Measurements from ENCODE around the gene ABCB6.

ABCB6 gene

DNA sequence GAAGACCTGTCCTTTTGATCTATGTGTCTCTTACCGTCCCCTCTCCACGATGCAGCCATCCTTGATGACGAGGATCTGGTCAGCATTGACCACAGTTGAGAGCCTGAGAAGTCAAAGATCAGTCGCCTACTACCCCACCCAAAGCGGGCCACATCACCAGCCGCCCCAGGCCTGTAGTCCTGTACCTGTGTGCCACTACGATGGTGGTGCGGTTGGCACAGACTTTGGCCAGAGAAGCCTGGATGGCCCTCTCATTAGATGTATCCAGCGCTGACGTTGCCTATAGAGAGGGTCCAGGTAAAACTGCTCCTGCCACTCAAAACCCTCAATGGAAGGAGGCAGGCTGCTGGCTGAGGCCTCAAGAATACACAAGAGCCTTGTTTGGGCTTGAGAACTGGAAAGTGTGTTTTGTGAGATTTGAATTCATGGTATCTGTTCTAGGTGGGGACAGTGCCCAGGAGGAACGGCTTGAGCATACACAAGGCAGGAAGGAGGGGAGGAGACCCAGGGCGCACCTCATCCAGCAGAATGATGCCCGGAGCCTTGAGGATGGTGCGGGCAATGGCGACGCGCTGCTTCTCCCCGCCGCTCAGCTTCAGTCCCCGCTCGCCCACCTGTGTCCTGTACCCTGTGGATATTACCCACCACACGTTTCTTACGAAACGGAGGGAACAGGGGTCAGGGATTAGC, 8.4 kb downstream of the ABCB6 start:
- TF ChIP-seq ZFP3 (CRISPR knock-in tag; IDR thresholded peaks at IDR 0.05): no peak
- TF ChIP-seq, protein P1, sequence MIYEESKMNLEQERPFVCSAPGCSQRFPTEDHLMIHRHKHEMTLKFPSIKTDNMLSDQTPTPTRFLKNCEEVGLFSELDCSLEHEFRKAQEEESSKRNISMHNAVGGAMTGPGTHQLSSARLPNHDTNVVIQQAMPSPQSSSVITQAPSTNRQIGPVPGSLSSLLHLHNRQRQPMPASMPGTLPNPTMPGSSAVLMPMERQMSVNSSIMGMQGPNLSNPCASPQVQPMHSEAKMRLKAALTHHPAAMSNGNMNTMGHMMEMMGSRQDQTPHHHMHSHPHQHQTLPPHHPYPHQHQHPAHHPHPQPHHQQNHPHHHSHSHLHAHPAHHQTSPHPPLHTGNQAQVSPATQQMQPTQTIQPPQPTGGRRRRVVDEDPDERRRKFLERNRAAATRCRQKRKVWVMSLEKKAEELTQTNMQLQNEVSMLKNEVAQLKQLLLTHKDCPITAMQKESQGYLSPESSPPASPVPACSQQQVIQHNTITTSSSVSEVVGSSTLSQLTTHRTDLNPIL (CRISPR knock-in tag; IDR thresholded peaks at IDR 0.05; ENCODE audit: low read depth): no peak
- no peak for TF ChIP-seq ZNF565 (CRISPR knock-in tag; conservative IDR thresholded peaks at IDR 0.05; ENCODE audit: low read depth)
- no peak for TF ChIP-seq ISL1 (CRISPR knock-in tag; IDR thresholded peaks at IDR 0.05)
- TF ChIP-seq, protein P2, sequence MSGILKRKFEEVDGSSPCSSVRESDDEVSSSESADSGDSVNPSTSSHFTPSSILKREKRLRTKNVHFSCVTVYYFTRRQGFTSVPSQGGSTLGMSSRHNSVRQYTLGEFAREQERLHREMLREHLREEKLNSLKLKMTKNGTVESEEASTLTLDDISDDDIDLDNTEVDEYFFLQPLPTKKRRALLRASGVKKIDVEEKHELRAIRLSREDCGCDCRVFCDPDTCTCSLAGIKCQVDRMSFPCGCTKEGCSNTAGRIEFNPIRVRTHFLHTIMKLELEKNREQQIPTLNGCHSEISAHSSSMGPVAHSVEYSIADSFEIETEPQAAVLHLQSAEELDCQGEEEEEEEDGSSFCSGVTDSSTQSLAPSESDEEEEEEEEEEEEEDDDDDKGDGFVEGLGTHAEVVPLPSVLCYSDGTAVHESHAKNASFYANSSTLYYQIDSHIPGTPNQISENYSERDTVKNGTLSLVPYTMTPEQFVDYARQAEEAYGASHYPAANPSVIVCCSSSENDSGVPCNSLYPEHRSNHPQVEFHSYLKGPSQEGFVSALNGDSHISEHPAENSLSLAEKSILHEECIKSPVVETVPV (CRISPR knock-in tag; IDR thresholded peaks at IDR 0.05): no peak
- TF ChIP-seq RARB (CRISPR knock-in tag; IDR thresholded peaks at IDR 0.05): no peak
- TF ChIP-seq GLIS3 (CRISPR knock-in tag; IDR thresholded peaks at IDR 0.05): no peak
- TF ChIP-seq PPARA (CRISPR knock-in tag; IDR thresholded peaks at IDR 0.05; ENCODE audit: borderline replicate concordance): no peak
- TF ChIP-seq TOX (CRISPR knock-in tag; IDR thresholded peaks at IDR 0.05; ENCODE audit: borderline replicate concordance): no peak
- no peak for TF ChIP-seq ZNF8 (CRISPR knock-in tag; IDR thresholded peaks at IDR 0.05)
- no peak for TF ChIP-seq SNAI2 (CRISPR knock-in tag; IDR thresholded peaks at IDR 0.05)
- TF ChIP-seq CSDC2 (CRISPR knock-in tag; IDR thresholded peaks at IDR 0.05): no peak
- TF ChIP-seq ESRRG (CRISPR knock-in tag; IDR thresholded peaks at IDR 0.05): no peak
- TF ChIP-seq ZC3H10 (CRISPR knock-in tag; IDR thresholded peaks at IDR 0.05): no peak
- TF ChIP-seq, protein P3, sequence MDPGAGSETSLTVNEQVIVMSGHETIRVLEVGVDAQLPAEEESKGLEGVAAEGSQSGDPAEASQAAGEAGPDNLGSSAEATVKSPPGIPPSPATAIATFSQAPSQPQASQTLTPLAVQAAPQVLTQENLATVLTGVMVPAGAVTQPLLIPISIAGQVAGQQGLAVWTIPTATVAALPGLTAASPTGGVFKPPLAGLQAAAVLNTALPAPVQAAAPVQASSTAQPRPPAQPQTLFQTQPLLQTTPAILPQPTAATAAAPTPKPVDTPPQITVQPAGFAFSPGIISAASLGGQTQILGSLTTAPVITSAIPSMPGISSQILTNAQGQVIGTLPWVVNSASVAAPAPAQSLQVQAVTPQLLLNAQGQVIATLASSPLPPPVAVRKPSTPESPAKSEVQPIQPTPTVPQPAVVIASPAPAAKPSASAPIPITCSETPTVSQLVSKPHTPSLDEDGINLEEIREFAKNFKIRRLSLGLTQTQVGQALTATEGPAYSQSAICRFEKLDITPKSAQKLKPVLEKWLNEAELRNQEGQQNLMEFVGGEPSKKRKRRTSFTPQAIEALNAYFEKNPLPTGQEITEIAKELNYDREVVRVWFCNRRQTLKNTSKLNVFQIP (CRISPR knock-in tag; IDR thresholded peaks at IDR 0.05; ENCODE audit: borderline replicate concordance, low read depth): no peak
- TF ChIP-seq ZNF70 (CRISPR knock-in tag; IDR thresholded peaks at IDR 0.05): no peak
- TF ChIP-seq ZFP30 (CRISPR knock-in tag; IDR thresholded peaks at IDR 0.05): no peak
- TF ChIP-seq TCF4 (CRISPR knock-in tag; IDR thresholded peaks at IDR 0.05; ENCODE audit: borderline replicate concordance): no peak
- TF ChIP-seq, protein P4, sequence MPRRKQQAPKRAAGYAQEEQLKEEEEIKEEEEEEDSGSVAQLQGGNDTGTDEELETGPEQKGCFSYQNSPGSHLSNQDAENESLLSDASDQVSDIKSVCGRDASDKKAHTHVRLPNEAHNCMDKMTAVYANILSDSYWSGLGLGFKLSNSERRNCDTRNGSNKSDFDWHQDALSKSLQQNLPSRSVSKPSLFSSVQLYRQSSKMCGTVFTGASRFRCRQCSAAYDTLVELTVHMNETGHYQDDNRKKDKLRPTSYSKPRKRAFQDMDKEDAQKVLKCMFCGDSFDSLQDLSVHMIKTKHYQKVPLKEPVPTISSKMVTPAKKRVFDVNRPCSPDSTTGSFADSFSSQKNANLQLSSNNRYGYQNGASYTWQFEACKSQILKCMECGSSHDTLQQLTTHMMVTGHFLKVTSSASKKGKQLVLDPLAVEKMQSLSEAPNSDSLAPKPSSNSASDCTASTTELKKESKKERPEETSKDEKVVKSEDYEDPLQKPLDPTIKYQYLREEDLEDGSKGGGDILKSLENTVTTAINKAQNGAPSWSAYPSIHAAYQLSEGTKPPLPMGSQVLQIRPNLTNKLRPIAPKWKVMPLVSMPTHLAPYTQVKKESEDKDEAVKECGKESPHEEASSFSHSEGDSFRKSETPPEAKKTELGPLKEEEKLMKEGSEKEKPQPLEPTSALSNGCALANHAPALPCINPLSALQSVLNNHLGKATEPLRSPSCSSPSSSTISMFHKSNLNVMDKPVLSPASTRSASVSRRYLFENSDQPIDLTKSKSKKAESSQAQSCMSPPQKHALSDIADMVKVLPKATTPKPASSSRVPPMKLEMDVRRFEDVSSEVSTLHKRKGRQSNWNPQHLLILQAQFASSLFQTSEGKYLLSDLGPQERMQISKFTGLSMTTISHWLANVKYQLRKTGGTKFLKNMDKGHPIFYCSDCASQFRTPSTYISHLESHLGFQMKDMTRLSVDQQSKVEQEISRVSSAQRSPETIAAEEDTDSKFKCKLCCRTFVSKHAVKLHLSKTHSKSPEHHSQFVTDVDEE (CRISPR knock-in tag; IDR thresholded peaks at IDR 0.05): no peak
- TF ChIP-seq, protein P5, sequence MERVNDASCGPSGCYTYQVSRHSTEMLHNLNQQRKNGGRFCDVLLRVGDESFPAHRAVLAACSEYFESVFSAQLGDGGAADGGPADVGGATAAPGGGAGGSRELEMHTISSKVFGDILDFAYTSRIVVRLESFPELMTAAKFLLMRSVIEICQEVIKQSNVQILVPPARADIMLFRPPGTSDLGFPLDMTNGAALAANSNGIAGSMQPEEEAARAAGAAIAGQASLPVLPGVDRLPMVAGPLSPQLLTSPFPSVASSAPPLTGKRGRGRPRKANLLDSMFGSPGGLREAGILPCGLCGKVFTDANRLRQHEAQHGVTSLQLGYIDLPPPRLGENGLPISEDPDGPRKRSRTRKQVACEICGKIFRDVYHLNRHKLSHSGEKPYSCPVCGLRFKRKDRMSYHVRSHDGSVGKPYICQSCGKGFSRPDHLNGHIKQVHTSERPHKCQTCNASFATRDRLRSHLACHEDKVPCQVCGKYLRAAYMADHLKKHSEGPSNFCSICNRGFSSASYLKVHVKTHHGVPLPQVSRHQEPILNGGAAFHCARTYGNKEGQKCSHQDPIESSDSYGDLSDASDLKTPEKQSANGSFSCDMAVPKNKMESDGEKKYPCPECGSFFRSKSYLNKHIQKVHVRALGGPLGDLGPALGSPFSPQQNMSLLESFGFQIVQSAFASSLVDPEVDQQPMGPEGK (CRISPR knock-in tag; IDR thresholded peaks at IDR 0.05; ENCODE audit: borderline replicate concordance): no peak
- no peak for ATAC-seq

DNA sequence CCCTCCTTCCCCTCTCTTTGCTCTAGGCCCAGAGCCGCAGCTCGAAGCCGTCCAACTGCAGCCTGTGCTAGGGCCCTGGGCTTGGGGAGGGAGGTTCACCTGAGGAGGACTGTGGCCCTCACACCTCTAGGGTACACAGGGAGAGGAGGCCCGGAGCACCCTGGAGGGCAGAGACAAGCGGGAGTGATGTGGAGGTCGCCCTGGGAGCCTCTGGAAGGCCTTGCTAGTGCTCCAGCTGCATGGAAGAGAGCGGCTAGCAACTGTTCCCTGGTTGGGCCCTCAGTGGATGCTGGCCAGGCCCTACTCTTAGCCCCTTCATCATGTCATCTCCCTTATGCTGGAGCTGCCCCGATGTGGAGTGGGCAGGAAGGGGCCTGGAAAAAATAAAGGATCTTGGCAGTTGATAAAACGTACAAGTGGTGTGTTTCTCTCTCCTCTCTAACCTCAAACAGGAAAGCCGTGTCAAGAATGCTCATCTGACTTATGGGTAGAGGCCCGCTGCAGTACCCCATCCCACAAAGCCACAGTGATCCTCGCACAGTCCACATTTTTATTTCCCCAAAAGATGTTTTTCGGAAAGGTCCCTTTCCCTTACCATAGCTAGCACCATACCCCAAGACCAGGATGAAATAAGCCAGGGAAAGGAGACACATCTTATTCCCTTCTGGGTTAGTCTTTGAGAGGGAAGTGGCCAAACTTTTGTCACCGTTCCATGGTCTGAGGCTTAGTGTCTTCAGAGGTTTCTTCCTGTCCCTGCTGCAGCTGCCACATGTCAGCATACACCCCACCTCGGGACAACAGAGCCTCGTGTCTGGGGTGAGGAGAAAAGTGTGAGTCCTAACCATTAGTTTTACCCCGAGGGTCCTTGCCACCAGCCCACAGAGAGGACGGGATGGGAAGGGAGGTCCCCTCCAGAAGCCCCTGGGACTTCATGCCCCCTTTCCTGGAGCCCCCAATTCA, 9.2 kb downstream of the ABCB6 start:
- ATAC-seq: no peak
- no peak for TF ChIP-seq ISL1 (CRISPR knock-in tag; IDR thresholded peaks at IDR 0.05)
- TF ChIP-seq, protein P4 (CRISPR knock-in tag; IDR thresholded peaks at IDR 0.05): no peak
- TF ChIP-seq, protein P3 (CRISPR knock-in tag; IDR thresholded peaks at IDR 0.05; ENCODE audit: borderline replicate concordance, low read depth): no peak
- TF ChIP-seq ZFP30 (CRISPR knock-in tag; IDR thresholded peaks at IDR 0.05): no peak
- TF ChIP-seq CSDC2 (CRISPR knock-in tag; IDR thresholded peaks at IDR 0.05): no peak
- TF ChIP-seq ZNF565 (CRISPR knock-in tag; conservative IDR thresholded peaks at IDR 0.05; ENCODE audit: low read depth): no peak
- TF ChIP-seq TCF4 (CRISPR knock-in tag; IDR thresholded peaks at IDR 0.05; ENCODE audit: borderline replicate concordance): no peak
- TF ChIP-seq SNAI2 (CRISPR knock-in tag; IDR thresholded peaks at IDR 0.05): no peak
- no peak for TF ChIP-seq ZFP3 (CRISPR knock-in tag; IDR thresholded peaks at IDR 0.05)
- TF ChIP-seq ZNF70 (CRISPR knock-in tag; IDR thresholded peaks at IDR 0.05): no peak
- no peak for TF ChIP-seq ESRRG (CRISPR knock-in tag; IDR thresholded peaks at IDR 0.05)
- no peak for TF ChIP-seq GLIS3 (CRISPR knock-in tag; IDR thresholded peaks at IDR 0.05)

All from SK-N-SH treated with all-trans-retinoic acid at 6 μM for 48 hours (cell line).